ENCODE measurements around the gene PNLDC1.
A peak's percentile ranks its signal among the peaks of the same experiment; 100 is the strongest.

PNLDC1 gene

DNA sequence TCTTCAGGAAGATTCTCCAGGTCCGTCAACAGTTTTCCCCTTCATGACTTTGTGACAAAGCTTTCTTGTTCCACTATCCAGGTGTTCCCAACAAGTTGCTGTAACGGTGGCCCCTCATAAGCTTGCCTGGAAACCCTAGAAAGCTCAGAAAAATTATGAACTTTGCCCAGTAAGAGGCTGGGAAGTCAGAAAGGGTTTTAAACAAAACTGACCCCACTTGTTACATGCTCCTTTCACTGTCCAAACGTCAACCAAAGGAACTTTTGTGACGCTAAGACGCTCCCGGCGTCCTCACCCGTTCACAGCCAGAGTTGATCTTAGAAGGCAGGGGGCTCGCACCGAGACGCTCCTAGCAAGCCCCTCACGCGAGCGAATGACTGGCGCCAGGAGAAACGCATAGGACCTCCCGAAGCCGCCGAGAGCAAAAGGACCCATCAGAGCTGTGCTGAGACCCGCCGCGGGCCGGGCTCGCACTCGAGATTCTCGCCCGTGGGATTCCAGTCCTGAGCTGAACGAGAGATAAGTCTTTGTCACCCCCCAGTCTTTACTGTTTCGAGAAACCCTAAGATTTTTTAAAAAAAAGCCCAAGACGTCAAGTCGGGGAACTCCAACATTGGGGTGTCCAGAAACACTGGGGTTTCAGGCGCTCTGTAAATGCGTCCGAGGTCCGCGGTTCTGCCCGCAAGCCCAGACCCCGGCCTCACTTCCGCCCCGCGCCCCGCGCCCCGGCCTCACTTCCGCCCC lies 38.8 kb upstream of the PNLDC1 start:
- Histone ChIP-seq H3K4me2 (ENCODE audit: low read length) (peak overlapping the region; percentile 90), H3K9me2 (replicated peaks; ENCODE audit: control insufficient read depth, low read length) (no peaks in the 10 kb centered on the region), H3K79me2 (ENCODE audit: control insufficient read depth, low read length) (peaks cover 43% of the 10 kb centered on the region), H3F3A (ENCODE audit: control insufficient read depth, insufficient read depth) (peaks cover 38% of the 10 kb centered on the region), H3K27me3 (ENCODE audit: control insufficient read depth, low read length) (no peaks in the 10 kb centered on the region), H3K4me1 (ENCODE audit: control insufficient read depth, low read length) (peaks cover 37% of the 10 kb centered on the region), H3K36me3 (ENCODE audit: control insufficient read depth, low read length) (peaks cover 77% of the 10 kb centered on the region), H3K27ac (ENCODE audit: low read depth, low read length) (peak overlapping the region; percentile 94), H3K4me3 (ENCODE audit: low read length) (peak overlapping the region; percentile 98), H4K20me1 (ENCODE audit: control insufficient read depth, insufficient read depth, low read depth, low read length) (no peaks in the 10 kb centered on the region), H3K9me3 (ENCODE audit: control insufficient read depth, insufficient read depth, low read length) (no peaks in the 10 kb centered on the region)
- no peak for TF ChIP-seq EZH2phosphoT487 (IDR thresholded peaks at IDR 0.05; ENCODE audit: borderline replicate concordance, low read length)
- TF ChIP-seq, protein P1, sequence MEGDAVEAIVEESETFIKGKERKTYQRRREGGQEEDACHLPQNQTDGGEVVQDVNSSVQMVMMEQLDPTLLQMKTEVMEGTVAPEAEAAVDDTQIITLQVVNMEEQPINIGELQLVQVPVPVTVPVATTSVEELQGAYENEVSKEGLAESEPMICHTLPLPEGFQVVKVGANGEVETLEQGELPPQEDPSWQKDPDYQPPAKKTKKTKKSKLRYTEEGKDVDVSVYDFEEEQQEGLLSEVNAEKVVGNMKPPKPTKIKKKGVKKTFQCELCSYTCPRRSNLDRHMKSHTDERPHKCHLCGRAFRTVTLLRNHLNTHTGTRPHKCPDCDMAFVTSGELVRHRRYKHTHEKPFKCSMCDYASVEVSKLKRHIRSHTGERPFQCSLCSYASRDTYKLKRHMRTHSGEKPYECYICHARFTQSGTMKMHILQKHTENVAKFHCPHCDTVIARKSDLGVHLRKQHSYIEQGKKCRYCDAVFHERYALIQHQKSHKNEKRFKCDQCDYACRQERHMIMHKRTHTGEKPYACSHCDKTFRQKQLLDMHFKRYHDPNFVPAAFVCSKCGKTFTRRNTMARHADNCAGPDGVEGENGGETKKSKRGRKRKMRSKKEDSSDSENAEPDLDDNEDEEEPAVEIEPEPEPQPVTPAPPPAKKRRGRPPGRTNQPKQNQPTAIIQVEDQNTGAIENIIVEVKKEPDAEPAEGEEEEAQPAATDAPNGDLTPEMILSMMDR (IDR thresholded peaks at IDR 0.05; ENCODE audit: low read depth, low read length, poor library complexity, severe bottlenecking), result no peak

DNA sequence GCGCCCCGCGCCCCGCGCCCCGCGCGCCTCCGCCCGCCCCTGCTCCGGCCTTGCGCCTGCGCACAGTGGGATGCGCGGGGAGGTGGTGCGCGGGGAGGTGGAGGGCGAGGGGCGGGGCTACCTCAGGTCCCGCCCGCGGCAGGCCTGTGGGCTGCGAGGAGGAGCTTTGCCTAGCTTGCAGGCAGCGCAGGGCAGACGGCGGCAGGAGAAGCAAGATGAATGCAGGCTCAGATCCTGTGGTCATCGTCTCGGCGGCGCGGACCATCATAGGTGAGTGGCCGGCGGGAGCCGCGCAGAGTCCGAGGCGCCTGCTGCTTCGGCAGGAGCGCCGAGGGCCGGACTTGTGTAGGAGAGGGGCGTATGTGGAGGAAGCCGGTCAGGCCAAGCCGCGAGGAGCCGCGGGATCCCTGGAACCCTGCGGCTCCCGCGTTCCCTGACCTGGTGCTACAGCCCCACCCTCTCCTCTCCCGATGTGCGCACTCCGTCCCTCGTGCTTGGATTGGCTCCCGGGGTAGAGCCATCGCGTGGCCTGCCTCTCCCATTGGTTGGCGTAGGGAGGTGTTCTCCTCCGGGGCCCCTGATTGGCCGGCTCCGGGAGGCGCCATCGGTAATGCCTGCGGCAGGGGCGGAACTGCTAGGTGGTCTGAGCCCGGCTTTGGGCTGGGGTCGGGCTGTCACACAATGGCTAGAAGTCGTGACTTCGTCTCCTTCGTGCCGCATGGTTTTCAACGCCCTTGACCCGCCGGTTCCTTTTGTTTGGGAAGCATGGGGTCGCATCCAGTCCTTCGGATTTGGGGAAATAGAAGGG lies 38.0 kb upstream of the PNLDC1 start, which contains the start of gene ACAT2:
TSS of gene ACAT2 (plus strand) at position 173 of the 808 bp plus-strand sequence. CDS start at position 216, 43 bp downstream.
- peaks cover 31% of the 10 kb centered on the region for H3F3A ChIP-seq (ENCODE audit: control insufficient read depth, insufficient read depth)
- TF ChIP-seq, protein P1 (IDR thresholded peaks at IDR 0.05; ENCODE audit: low read depth, low read length, poor library complexity, severe bottlenecking), result no peak
- H3K79me2 ChIP-seq (ENCODE audit: control insufficient read depth, low read length), result peaks cover 43% of the 10 kb centered on the region
- peak within 1 kb of the TSS; percentile 90 for H3K4me2 ChIP-seq (ENCODE audit: low read length)
- peak within 1 kb of the TSS; percentile 98 for H3K4me3 ChIP-seq (ENCODE audit: low read length)
- H4K20me1 ChIP-seq (ENCODE audit: control insufficient read depth, insufficient read depth, low read depth, low read length), result no peaks in the 10 kb centered on the region
- peaks cover 37% of the 10 kb centered on the region for H3K4me1 ChIP-seq (ENCODE audit: control insufficient read depth, low read length)
- H3K27me3 ChIP-seq (ENCODE audit: control insufficient read depth, low read length), result no peaks in the 10 kb centered on the region
- H3K27ac ChIP-seq (ENCODE audit: low read depth, low read length), result peak within 1 kb of the TSS; percentile 94
- no peaks in the 10 kb centered on the region for H3K9me3 ChIP-seq (ENCODE audit: control insufficient read depth, insufficient read depth, low read length)
- no peaks in the 10 kb centered on the region for H3K9me2 ChIP-seq (replicated peaks; ENCODE audit: control insufficient read depth, low read length)
- peaks cover 79% of the 10 kb centered on the region for H3K36me3 ChIP-seq (ENCODE audit: control insufficient read depth, low read length)

DNA sequence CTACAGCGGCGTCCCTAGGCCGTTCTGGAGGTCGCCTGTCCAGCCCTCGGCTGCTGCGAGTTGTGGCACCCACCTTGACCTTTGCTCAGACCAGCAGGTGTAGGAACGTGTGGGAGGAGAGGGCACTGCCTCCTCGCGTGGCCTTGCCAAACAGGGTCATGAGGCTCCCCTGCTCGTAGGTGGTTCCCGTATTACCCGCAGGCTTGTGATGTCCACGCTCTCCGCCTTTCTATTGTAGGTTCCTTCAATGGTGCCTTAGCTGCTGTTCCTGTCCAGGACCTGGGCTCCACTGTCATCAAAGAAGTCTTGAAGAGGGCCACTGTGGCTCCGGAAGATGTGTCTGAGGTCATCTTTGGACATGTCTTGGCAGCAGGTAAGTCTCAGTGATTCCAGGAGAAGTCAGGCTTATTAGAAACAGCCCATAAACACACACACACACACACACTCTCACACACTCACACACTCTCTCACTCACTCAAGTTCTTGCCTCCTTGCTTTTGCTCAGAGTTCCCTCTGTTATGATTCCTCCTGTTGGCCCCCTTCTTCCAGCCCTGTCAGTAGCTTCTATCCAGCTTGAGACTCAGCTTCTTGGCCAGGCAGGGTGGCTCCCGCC lies 37.3 kb upstream of the PNLDC1 start:
- Histone ChIP-seq H3K4me3 (ENCODE audit: low read length) (peak overlapping the region; percentile 98), H3K4me2 (ENCODE audit: low read length) (peak overlapping the region; percentile 90), H3K9me3 (ENCODE audit: control insufficient read depth, insufficient read depth, low read length) (no peaks in the 10 kb centered on the region), H3K27me3 (ENCODE audit: control insufficient read depth, low read length) (no peaks in the 10 kb centered on the region), H3K4me1 (ENCODE audit: control insufficient read depth, low read length) (peaks cover 37% of the 10 kb centered on the region), H3K36me3 (ENCODE audit: control insufficient read depth, low read length) (peaks cover 79% of the 10 kb centered on the region), H3K79me2 (ENCODE audit: control insufficient read depth, low read length) (peaks cover 43% of the 10 kb centered on the region), H3F3A (ENCODE audit: control insufficient read depth, insufficient read depth) (peaks cover 26% of the 10 kb centered on the region), H3K9me2 (replicated peaks; ENCODE audit: control insufficient read depth, low read length) (no peaks in the 10 kb centered on the region), H3K27ac (ENCODE audit: low read depth, low read length) (peak overlapping the region; percentile 94), H4K20me1 (ENCODE audit: control insufficient read depth, insufficient read depth, low read depth, low read length) (no peaks in the 10 kb centered on the region)
- TF ChIP-seq EZH2phosphoT487 (IDR thresholded peaks at IDR 0.05; ENCODE audit: borderline replicate concordance, low read length), result no peak
- TF ChIP-seq, protein P1 (IDR thresholded peaks at IDR 0.05; ENCODE audit: low read depth, low read length, poor library complexity, severe bottlenecking), result no peak
